ENCODE measurements around the gene DDX1. TPM values are rescaled to one million over a fixed set of nuclear protein-coding genes. Genes with fewer than 3 reads are reported as not detected.

Gene DDX1
- total and polyA plus RNA-seq, 2 experiments from 2014 or later = 72.6 to 101 TPM

DNA sequence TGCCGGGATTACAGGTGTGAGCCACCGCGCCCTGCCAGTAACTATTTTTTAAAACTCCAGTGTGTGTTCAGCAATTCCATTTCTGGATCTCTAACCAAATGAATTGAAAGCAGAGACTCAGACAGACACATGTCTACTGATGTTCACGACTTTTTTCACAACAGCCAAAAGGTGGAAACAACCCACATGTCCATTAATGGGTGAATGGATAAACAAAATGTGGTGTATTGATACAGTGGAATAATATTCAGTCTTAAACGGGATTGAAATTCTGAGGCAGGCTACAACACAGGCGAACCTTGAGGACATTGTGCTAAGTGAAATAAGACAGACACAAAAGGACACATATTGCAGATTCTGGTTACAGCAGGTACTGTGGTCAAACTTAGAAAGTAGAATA, 55.0 kb downstream of the DDX1 start:
- H3K36me3 ChIP-seq (ENCODE audit: low read depth) = no peaks in the 10 kb centered on the region
- in situ Hi-C loops (cut with MboI) = loop anchor here (25.0 kb wide), 2 partner anchors 841 to 1116 kb away; no protein-coding TSS in a partner anchor
- no peak for TF ChIP-seq EZH2phosphoT487 (IDR thresholded peaks at IDR 0.05; ENCODE audit: insufficient read depth, low read depth)
- TF ChIP-seq EZH2 (IDR thresholded peaks at IDR 0.05; ENCODE audit: insufficient read depth, poor library complexity, severe bottlenecking) = no peak
- no peak overlapping the region for H3K9ac ChIP-seq
- no peaks in the 10 kb centered on the region for H3K9me3 ChIP-seq (ENCODE audit: low read depth)
- no peaks in the 10 kb centered on the region for H3K4me1 ChIP-seq (ENCODE audit: insufficient read depth)
- H2AFZ ChIP-seq = no peak overlapping the region
- no peaks in the 10 kb centered on the region for H4K20me1 ChIP-seq (ENCODE audit: insufficient read depth)
- no peaks in the 10 kb centered on the region for H3K79me2 ChIP-seq (ENCODE audit: insufficient read depth)
- no peaks in the 10 kb centered on the region for H3F3A ChIP-seq (ENCODE audit: insufficient read depth)
- no peak overlapping the region for H3K4me2 ChIP-seq (ENCODE audit: unreplicated experiment)
- 83 to 84% methylated on average over 6 of the region's 6 CpGs for whole genome bisulfite sequencing, 2 experiments (ENCODE audit: low coverage in 1 of 2, low lambda C conversion rate in 2 of 2, missing lambda C conversion rate in 2 of 2)
- H3K27me3 ChIP-seq (replicated peaks; ENCODE audit: insufficient read depth) = peaks cover 6% of the 10 kb centered on the region; the same call in 1 of the 2 replicates
- no peak for DNase-seq
- H3K9me2 ChIP-seq (ENCODE audit: insufficient read depth) = no peaks in the 10 kb centered on the region
- H3K4me3 ChIP-seq = no peak overlapping the region
- H3K27ac ChIP-seq = no peak overlapping the region

DNA sequence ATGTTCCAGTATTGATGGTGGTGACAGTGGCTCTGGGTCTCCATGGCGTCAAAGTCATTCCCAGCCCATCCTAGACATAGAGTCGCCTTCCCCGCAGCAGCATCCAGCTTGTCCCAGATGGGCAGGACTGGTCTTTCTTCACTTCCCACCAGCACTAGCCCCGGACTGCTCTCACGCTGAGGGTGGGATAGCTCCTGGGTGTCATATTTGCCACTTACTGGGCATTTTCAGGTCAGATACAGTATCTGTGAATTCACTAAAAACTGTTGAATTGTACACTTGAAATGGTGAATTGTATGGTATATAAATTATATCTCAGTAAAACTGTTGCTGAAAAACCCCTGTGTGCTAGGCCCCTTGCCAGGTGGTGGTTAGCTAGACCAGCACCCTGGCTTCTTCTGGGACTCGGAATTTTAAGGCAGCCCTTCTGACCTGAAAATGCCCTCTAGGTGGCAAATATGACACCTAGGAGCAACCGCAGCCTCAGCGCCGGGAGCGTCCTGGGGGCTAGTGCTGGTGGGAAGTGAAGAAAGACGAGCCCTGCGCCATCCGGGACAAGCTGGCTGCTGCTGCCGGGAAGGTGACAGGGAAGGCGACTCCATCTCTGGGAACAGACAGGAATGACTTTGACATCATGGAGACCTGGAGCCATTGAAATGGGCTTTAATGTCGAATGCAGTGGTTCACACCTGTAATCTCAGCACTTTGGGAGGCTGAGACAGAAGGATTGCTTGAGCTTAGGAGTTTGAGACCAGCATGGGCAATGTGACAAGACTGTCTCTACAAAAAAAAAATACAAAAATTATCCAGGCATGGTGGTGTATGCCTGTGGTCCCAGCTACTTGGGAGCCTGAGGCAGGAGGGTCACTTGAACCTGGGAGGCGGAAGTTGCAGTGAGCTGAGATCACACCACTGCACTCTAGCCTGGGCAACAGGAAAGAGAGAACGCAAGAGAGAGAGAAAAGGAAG, 56.2 kb downstream of the DDX1 start:
- Histone ChIP-seq H3K4me3 (no peak overlapping the region), H3K27ac (no peak overlapping the region), H3K36me3 (ENCODE audit: low read depth) (no peaks in the 10 kb centered on the region), H3F3A (ENCODE audit: insufficient read depth) (no peaks in the 10 kb centered on the region), H3K9me2 (ENCODE audit: insufficient read depth) (no peaks in the 10 kb centered on the region), H3K4me1 (ENCODE audit: insufficient read depth) (no peaks in the 10 kb centered on the region), H2AFZ (no peak overlapping the region), H4K20me1 (ENCODE audit: insufficient read depth) (no peaks in the 10 kb centered on the region), H3K9ac (no peak overlapping the region), H3K4me2 (ENCODE audit: unreplicated experiment) (no peak overlapping the region), H3K27me3 (replicated peaks; ENCODE audit: insufficient read depth) (peaks cover 6% of the 10 kb centered on the region; the same call in 1 of the 2 replicates), H3K79me2 (ENCODE audit: insufficient read depth) (no peaks in the 10 kb centered on the region), H3K9me3 (ENCODE audit: low read depth) (no peaks in the 10 kb centered on the region)
- TF ChIP-seq EZH2phosphoT487 (IDR thresholded peaks at IDR 0.05; ENCODE audit: insufficient read depth, low read depth) (no peak), EZH2 (IDR thresholded peaks at IDR 0.05; ENCODE audit: insufficient read depth, poor library complexity, severe bottlenecking) (no peak)
- DNase-seq = no peak
- in situ Hi-C loops (cut with MboI) = loop anchor here (25.0 kb wide), 2 partner anchors 839 to 1114 kb away; no protein-coding TSS in a partner anchor
- 67 to 68% methylated on average over 17 to 18 of the region's 18 CpGs for WGBS, 2 experiments (ENCODE audit: low coverage in 1 of 2, low lambda C conversion rate in 2 of 2, missing lambda C conversion rate in 2 of 2)

DNA sequence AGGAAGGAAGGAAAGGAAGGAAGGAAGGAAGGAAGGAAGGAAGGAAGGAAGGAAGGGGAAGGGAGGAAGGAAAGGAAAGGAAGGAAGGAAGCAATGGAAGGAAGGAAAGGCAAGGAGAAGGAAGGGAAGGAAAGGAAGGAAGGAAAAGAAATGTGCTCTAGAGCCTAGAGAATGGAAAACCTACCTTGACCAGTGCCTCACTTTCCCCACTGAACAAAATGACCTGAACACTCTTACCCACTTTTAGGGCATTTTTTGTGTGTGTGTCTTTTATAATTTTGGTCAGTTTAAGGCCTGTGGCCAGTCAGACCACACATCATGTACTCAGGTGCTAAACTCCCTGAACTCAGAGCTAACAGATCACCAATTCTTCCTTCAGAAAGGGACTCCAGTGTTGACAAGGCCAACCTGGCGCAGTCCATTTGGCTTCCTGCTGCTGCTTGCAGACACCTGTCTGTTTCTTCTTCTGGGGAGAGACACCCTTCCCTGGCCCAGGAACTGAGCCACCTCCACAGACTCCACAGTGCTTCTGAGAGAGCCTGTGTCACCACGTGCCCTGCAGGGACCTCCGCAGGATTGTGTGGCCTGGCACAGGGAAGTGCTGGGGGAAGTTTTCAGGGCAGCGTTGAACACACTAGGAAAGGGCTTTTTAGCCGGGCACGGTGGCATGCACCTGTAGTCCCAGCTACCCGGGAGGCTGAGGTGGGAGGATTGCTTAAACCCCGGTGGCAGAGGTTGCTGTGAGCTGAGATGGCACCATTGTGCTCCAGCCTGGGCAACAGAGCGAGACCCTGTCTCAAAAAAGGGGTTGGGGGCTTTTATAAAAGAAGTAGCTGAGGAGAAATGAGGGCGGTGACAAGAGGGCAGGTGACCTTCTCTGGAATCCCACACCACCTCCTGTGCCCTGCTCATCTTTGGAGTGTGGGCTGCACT, 57.2 kb downstream of the DDX1 start:
- Histone ChIP-seq H2AFZ (no peak overlapping the region), H3F3A (ENCODE audit: insufficient read depth) (no peaks in the 10 kb centered on the region), H3K27me3 (replicated peaks; ENCODE audit: insufficient read depth) (peaks cover 6% of the 10 kb centered on the region; the same call in 1 of the 2 replicates), H3K79me2 (ENCODE audit: insufficient read depth) (no peaks in the 10 kb centered on the region), H3K36me3 (ENCODE audit: low read depth) (no peaks in the 10 kb centered on the region), H3K4me3 (no peak overlapping the region), H3K27ac (no peak overlapping the region), H3K4me1 (ENCODE audit: insufficient read depth) (no peaks in the 10 kb centered on the region), H3K9ac (no peak overlapping the region), H3K9me2 (ENCODE audit: insufficient read depth) (no peaks in the 10 kb centered on the region), H3K9me3 (ENCODE audit: low read depth) (no peaks in the 10 kb centered on the region), H4K20me1 (ENCODE audit: insufficient read depth) (no peaks in the 10 kb centered on the region), H3K4me2 (ENCODE audit: unreplicated experiment) (no peak overlapping the region)
- 71 to 73% methylated on average over 10 of the region's 10 CpGs for WGBS, 2 experiments (ENCODE audit: low coverage in 1 of 2, low lambda C conversion rate in 2 of 2, missing lambda C conversion rate in 2 of 2)
- TF ChIP-seq EZH2 (IDR thresholded peaks at IDR 0.05; ENCODE audit: insufficient read depth, poor library complexity, severe bottlenecking) (no peak), EZH2phosphoT487 (IDR thresholded peaks at IDR 0.05; ENCODE audit: insufficient read depth, low read depth) (no peak)
- DNase-seq = no peak
- in situ Hi-C loops (cut with MboI) = loop anchor here (25.0 kb wide), 2 partner anchors 838 to 1113 kb away; no protein-coding TSS in a partner anchor

Data from GM23248 (cell line).